C4-2B (cell line): ENCODE data around the gene NLGN4Y.
"Not testable (repeated sequence)": the region's sequence is repeated elsewhere in the genome, so short reads cannot be mapped to it uniquely, and the experiment has no call there.

ENCODE experiments used
- H3K27ac ChIP-seq: fragments of 450-650 bp; 2 replicates; pipeline ENCODE4 v1.5.1; 2017
- ZFX ChIP-seq: fragments of 450-650 bp; IDR thresholded peaks from 2 replicates; pipeline ENCODE4 v1.6.1; 2017
- TF ChIP-seq, protein P1 (sequence below): fragments of 450-650 bp; conservative IDR thresholded peaks from 2 replicates; pipeline ENCODE4 v1.5.1; 2017; ENCODE audit warnings: mild to moderate bottlenecking

NLGN4Y gene

DNA sequence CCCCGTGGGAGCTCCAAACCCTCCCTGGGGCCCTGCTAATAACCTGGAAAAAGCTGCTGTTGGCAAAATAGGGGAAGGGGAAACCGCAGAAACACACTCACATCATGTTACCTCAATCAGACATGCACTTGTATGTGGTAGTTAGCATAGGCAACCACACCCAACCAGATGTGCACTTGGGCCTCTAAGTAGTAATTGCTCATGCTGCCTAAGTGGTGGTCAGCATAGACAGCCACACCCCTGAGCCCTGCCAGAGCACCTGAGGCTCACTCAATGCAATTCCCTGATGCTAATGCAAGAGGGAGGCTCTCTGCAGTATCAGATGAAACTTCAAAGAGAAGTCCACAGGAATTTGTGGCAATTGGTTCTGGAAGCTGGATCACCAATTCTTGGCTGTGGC is 301.4 kb downstream of the NLGN4Y start:
- TF ChIP-seq, protein P1, sequence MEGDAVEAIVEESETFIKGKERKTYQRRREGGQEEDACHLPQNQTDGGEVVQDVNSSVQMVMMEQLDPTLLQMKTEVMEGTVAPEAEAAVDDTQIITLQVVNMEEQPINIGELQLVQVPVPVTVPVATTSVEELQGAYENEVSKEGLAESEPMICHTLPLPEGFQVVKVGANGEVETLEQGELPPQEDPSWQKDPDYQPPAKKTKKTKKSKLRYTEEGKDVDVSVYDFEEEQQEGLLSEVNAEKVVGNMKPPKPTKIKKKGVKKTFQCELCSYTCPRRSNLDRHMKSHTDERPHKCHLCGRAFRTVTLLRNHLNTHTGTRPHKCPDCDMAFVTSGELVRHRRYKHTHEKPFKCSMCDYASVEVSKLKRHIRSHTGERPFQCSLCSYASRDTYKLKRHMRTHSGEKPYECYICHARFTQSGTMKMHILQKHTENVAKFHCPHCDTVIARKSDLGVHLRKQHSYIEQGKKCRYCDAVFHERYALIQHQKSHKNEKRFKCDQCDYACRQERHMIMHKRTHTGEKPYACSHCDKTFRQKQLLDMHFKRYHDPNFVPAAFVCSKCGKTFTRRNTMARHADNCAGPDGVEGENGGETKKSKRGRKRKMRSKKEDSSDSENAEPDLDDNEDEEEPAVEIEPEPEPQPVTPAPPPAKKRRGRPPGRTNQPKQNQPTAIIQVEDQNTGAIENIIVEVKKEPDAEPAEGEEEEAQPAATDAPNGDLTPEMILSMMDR = no peak
- no peak for TF ChIP-seq ZFX
- H3K27ac ChIP-seq = no peak overlapping the region

DNA sequence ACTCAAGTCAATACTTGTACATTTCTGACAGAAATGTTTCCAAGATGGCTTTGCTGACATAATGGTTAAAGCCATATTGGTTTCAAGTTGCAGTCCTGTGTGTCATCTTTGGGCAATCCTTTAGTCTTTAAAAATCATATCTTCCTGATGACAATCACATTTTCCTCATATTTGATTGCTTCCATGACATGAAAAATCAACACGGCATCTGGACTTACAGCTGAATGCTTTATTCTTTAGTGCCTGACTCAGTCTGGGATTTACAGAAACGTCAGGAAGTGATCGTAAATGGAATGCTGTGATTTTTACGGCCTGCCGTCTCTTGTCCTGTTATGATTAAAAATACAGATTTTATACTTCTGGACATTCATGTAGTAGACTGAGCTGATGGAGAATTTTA is 304.2 kb downstream of the NLGN4Y start:
- TF ChIP-seq, protein P1 = no peak
- TF ChIP-seq ZFX = no peak
- no peak overlapping the region for H3K27ac ChIP-seq

DNA sequence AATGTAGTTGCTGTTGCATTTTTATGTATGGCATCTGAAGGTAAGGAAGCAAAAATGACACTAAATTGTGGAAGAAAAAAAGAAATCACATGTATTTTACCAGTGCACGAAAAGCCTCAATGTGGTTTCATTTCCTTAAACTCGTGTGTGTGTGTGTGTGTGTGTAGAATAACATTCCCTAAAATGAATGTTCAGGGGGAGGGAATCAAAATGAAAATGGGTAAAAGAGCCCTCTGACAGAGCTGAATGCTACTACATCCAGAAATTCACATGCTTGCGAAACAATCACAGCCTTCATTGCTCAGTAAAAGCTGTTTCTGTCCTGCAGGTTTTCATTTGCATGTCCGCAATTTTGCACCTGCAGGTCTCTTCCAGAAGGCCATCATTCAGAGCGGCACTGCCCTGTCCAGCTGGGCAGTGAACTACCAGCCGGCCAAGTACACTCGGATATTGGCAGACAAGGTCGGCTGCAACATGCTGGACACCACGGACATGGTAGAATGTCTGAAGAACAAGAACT is 305.1 kb downstream of the NLGN4Y start:
- H3K27ac ChIP-seq = no peak overlapping the region
- no peak for TF ChIP-seq ZFX
- TF ChIP-seq, protein P1 = no peak

DNA sequence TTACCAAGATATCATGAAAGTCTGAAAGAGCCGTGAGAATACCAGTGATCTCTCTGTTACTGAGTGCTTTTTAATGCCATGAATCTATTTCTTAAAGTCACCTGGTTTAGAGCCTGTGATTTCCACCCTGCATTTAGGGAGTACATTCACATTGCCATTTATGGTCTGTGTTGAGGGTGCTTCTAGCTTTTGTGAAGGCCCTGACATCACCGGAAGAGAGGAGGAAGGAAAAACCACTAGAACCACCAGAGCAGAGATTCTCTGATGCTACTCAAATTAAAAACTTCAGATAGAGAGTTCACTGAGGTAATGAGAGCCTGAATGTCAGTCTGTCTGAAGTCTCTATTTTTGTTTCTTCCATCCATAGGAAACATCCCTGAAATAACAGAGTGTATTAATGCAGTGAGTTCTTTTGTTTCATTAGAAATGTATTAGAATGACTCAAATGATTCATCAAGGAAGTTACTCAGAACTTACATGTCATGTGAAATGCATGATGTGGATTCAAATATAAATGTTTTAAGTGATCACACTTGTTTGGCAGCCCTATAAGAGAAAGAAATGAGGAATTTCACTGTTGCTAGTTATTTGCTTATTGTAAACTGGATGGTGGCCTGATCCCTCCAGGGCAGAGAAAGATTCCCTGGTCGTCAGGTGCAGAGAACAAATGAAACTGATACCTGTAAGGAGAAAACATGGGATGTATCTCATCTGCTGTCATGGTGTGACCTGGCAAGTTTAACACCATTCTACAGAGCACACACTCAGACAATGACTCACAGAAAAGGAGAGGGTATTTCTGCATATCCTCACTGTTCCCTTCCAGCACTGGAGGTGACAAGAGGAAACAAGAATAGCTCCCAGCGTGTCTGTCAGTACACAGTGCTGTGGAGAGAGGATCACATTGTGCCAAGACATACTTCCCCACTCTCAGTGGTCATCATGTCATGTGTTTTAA is 310.1 kb downstream of the NLGN4Y start:
- no peak overlapping the region for H3K27ac ChIP-seq
- TF ChIP-seq, protein P1 = no peak
- TF ChIP-seq ZFX = no peak

DNA sequence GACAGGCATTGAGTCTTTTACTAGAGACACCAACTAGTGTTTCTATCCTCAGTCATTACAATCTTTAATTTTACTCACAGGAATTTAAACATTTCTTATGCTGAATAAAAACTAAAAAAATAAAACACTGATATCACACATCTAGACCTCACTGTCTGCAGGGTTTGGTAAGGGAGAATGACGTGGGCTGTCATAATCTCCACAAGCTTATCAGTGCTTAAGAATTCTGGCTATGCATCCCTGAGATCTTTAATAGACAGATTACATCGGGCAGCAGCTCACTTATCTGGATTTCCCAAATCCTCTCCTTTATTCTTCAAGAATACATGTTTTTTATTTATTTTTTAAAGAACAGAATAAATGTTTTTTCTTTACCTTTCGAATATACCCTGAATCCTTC is 313.1 kb downstream of the NLGN4Y start:
- no peak overlapping the region for H3K27ac ChIP-seq
- TF ChIP-seq ZFX = no peak
- TF ChIP-seq, protein P1 = no peak

DNA sequence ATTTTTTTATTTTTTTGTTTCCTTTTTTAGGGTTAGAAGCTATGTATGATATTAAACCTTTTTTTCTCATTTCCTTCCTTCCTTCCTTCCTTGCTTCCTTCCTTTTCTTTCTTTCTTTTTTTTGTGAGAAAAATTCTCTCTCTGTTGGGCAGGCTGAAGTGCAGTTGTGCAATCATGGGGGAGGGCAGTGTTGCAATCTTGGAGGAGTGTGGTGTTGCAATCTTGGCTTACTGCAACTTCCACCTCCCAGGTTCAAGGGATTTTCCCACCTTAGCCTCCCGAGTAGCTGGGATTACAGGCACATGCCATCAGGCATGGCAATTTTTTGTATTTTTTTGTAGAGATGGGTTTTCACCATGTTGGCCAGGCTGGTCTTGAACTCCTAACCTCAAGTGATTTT is 326.4 kb downstream of the NLGN4Y start:
- no peak overlapping the region for H3K27ac ChIP-seq
- no peak for TF ChIP-seq ZFX
- TF ChIP-seq, protein P1 = no peak

DNA sequence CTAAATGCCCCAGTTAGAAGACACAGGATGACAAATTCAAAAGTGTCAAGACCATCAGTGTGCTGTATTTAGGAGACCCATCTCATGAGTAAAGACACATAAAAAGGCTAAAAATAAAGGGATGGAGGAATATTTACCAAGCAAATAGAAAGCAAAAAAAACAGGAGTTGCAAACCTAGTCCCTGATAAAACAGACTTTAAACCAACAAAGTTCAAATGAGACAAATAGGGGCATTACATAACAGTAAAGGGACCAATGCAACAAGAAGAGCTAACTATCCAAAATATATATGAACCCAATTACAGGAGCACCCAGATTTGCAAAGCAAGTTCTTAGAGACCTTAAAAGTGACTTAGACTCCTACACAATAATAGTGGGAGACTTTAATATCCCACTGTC is 336.1 kb downstream of the NLGN4Y start:
- no peak for TF ChIP-seq ZFX
- TF ChIP-seq, protein P1 = no peak
- no peak overlapping the region for H3K27ac ChIP-seq

DNA sequence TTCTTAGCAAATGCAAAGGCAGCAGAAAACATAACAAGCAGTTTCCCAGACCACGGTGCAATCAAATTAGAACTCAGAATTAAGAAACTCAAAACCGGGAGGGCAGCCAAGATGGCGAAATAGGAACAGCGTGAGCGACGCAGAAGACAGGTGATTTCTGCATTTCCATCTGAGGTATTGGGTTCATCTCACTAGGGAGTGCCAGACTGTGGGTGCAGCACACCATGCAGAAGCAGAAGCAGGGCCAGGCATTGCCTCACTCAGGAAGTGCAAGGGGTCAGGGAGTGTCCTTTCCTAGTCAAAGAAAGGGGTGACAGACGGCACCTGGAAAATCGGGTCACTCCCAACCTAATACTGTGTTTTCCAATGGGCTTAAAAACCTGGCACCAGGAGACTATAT is 336.7 kb downstream of the NLGN4Y start:
- not testable (repeated sequence) for H3K27ac ChIP-seq
